Cardiac fibroblast (primary cell): ENCODE data around the gene COBL.
A peak's percentile ranks its signal among the peaks of the same experiment; 100 is the strongest.

Source experiments
- DNase-seq, 2 donors: peaks; one replicate each; pipeline versions ENCODE4 v3.0.0 to v3.0.0-alpha.2; 2010; ENCODE audit warnings: low read depth in 2 of 2
- H3K4me3 ChIP-seq, 2 donors: replicated peaks in 1 of 2; 1 replicate in 1 of 2; 2 replicates in 1 of 2; pipeline ENCODE4 v1.5.1; 2011; ENCODE audit warnings: low read depth in 2 of 2, low read length in 2 of 2, mild to moderate bottlenecking in 2 of 2, moderate library complexity in 1 of 2
- TF ChIP-seq, protein P1 (sequence below): IDR thresholded peaks from one replicate; pipeline ENCODE4 v1.5.1; 2011; ENCODE audit warnings: low read depth, mild to moderate bottlenecking, low read length, inconsistent platforms

COBL gene

DNA sequence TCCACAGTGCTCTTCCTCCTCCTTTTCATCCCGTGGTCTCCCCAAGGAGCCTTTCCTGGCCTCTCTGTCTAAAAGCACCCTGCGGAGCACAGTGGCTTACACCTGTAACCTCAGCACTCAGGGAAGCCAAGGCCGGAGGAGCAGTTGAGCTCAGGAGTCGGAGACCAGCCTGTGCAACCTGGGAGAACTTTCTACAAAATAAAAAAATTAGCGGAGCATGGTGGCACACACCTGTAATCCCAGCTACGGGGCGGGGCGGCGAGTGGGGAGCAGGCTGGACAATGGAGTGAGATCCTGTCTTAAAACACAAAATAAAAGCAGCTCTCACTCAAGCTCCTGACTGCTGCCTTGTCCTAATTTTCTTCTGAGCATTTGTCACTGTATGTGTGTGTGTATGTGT is 1.4 kb upstream of the COBL start:
- TF ChIP-seq, protein P1, sequence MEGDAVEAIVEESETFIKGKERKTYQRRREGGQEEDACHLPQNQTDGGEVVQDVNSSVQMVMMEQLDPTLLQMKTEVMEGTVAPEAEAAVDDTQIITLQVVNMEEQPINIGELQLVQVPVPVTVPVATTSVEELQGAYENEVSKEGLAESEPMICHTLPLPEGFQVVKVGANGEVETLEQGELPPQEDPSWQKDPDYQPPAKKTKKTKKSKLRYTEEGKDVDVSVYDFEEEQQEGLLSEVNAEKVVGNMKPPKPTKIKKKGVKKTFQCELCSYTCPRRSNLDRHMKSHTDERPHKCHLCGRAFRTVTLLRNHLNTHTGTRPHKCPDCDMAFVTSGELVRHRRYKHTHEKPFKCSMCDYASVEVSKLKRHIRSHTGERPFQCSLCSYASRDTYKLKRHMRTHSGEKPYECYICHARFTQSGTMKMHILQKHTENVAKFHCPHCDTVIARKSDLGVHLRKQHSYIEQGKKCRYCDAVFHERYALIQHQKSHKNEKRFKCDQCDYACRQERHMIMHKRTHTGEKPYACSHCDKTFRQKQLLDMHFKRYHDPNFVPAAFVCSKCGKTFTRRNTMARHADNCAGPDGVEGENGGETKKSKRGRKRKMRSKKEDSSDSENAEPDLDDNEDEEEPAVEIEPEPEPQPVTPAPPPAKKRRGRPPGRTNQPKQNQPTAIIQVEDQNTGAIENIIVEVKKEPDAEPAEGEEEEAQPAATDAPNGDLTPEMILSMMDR, result no peak
- no peak overlapping the region for H3K4me3 ChIP-seq
- DNase-seq, result no peak

DNA sequence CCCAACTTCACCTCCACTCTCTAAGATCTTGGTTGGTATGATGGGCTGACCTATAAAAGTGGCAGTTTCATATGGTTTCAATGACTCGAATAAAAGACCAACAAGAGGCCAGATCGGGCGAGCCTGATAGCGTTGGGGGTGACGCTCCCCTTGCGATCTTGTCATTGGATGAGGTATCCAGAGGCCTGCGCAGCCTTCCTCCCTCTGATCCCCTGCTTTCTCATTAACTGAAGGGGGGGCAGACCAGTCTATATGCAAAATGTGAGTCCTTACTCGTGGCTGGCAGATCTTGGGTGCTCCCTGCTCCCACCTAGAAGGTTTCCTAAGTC is 937 bp upstream of the COBL start:
- TF ChIP-seq, protein P1, result no peak
- no peak overlapping the region for H3K4me3 ChIP-seq
- no peak for DNase-seq

DNA sequence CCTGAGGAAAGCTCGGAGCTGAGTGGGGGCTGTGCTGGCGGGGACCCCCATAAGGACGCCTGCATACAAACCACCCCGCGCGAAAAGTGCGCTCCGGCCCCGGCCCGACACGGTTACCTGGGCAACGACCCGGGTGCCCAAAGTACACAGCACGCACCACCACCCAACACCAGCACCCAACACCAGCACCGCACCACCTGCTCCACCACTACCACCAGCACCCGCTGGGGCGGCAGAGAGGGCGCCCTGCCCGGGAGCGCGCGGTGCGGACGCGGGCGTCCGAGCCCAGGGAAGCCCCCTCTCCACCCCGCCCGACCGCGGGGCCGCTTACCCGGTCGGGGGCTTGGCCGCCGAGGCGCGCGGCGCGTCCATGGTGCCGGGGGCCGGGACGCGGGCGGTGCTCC is 345 bp downstream of the COBL start:
- TF ChIP-seq, protein P1, result no peak
- no peak for DNase-seq
- H3K4me3 ChIP-seq, result peak overlapping the region in 1 of 2 donors; percentile 27

DNA sequence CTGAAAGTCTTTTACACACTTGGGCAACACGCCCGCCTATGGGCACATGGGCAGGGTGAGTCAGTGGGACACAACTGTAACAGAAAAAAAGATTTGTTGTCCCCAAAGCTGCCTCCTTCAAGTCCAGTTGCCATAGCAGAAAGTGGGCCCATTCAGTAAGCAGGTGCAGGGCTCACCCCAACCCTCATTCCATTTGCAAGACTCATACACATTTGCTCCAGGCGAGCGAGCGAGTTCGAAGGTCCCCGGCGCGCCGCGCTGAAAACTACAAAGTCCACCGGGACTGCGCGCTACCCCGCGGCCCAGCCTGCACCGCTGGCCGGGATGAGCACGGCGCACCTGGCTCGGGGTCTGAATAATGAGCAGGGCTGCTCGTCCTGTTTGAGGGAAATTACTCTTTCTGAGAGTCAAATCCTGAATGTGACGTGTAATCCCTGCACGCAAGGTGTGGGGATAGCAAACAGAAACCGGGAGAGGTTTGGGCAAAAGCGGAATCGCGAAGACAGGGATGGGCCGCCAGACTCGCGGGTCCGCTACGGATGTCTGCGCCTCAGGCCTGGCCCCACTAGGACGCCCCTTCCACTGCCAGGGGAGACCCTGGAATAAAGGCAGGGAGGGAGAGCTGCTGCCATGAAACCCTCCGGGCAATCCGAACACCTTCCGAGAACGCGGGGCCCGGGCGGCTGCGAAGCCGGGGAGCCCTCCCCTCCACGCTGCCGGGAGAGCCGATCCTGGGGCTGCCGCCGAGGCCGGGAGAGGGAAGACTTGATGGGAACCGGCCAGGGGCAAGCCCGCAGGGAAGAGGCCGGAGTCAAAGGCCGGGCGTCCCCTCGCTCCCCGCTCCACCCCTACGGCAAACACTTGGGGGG is 982 bp downstream of the COBL start:
- TF ChIP-seq, protein P1, result no peak
- H3K4me3 ChIP-seq, result peak overlapping the region; percentile 26 to 27
- peak; percentile 2 to 6 for DNase-seq

DNA sequence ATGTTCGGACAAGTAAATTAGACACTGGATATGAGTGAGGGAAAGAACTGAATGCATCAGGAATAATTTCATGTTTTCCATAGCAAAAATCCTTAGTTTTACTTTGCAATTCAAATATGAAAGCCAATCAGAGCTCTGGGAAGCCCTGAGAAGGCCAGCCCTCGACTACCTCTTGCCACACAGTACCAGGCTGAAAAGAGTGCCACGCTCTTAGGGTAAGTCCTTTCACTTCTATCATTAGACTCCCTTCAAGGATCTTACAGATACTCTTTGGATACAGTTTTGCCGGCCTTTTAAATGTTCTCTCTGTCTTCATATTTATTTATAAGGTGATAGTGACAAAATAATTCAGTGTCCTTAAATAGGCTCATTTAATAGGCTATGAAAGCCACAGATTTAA is 1.9 kb downstream of the COBL start:
- no peak for DNase-seq
- TF ChIP-seq, protein P1, result no peak

DNA sequence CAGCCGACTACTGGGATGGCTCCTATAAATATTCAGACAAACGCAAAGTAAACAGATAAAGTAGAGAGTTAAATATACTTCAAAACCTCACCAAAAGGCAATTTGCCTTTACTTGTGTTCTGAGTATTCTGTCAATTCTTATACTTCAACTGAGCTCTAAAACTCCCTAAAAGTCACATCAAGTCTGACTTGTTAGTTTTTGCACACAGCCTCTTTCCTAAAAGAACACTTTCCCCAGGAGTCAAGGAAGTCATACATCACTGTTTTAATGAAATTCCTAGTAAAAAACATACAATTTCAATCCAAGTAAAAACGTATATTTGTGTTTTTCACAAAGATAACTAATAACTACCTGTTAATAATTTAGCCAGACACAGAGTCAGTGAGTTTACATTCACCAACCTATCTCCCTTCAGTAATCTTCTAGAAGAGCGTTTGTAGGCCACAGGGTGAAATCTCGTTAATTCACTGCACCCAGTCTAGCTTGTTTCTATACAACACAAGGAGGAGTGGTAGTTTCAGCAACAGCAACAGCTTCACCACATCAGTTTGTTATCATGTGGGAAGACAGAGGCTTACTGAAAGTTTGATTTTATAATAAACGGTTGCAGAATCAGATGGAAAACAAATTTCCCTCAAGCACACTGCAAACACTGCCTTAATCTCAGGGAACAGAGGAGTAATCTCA is 2.7 kb downstream of the COBL start:
- H3K4me3 ChIP-seq, result no peak overlapping the region
- no peak for DNase-seq
- TF ChIP-seq, protein P1, result no peak

More for the DNA sequence above, 1.9 kb downstream of the COBL start:
- no peak overlapping the region for H3K4me3 ChIP-seq
